SU-DHL-6 (cell line): ENCODE results near the gene HELZ2.

Experiments used
- H2AFZ ChIP-seq: fragments of 200-600 bp; sonication (generic); 2 replicates; pipeline ENCODE4 v1.6.1; 2014; ENCODE audit warnings: low read depth, mild to moderate bottlenecking, moderate library complexity, mixed read lengths, antibody characterized with exemption, low read length; ENCODE audit not compliant: severe bottlenecking
- H3F3A ChIP-seq: fragments of 200-600 bp; shearing (Covaris generic); 2 replicates; pipeline ENCODE4 v1.6.0; 2016; ENCODE audit warnings: antibody characterized with exemption, mild to moderate bottlenecking; ENCODE audit not compliant: insufficient read depth
- H3K27ac ChIP-seq: fragments of 200-600 bp; sonication (generic); 2 replicates; pipeline ENCODE4 v1.5.1; 2016; ENCODE audit warnings: low read depth, mild to moderate bottlenecking, low read length, moderate library complexity, mixed read lengths
- H3K27me3 ChIP-seq: fragments of 200-600 bp; sonication (generic), shearing (Covaris generic); 2 replicates; pipeline ENCODE4 v1.6.0; 2014; ENCODE audit warnings: mild to moderate bottlenecking, low read length
- H3K36me3 ChIP-seq: fragments of 200-600 bp; sonication (generic); 2 replicates; pipeline ENCODE4 v1.6.1; 2014; ENCODE audit warnings: mild to moderate bottlenecking, low read length, mixed read lengths
- H3K4me2 ChIP-seq: fragments of 300-600, 200-600 bp; shearing (Covaris generic), sonication (generic); 2 replicates; pipeline ENCODE4 v1.6.0; 2014; ENCODE audit warnings: low read length, low read depth, mild to moderate bottlenecking; ENCODE audit not compliant: poor library complexity, severe bottlenecking
- H3K4me3 ChIP-seq: fragments of 200-600 bp; sonication (generic); 2 replicates; pipeline ENCODE4 v1.5.1; 2014; ENCODE audit warnings: antibody characterized with exemption, low read length, mild to moderate bottlenecking, mixed read lengths; ENCODE audit not compliant: insufficient read depth, poor library complexity, severe bottlenecking
- H3K79me2 ChIP-seq: fragments of 200-600 bp; sonication (generic); 2 replicates; pipeline ENCODE4 v1.6.1; 2014; ENCODE audit warnings: mild to moderate bottlenecking, low read length, moderate library complexity; ENCODE audit not compliant: insufficient read depth
- H3K9ac ChIP-seq: fragments of 200-600 bp; sonication (generic); 2 replicates; pipeline ENCODE4 v1.7.0; 2014; ENCODE audit warnings: mild to moderate bottlenecking, low read length
- H3K9me2 ChIP-seq: fragments of 200-600 bp; sonication (generic); replicated peaks from 2 replicates; pipeline ENCODE4 v1.6.1; 2014; ENCODE audit warnings: low read length; ENCODE audit not compliant: insufficient read depth
- H3K9me3 ChIP-seq: fragments of 200-600 bp; sonication (generic); 2 replicates; pipeline ENCODE4 v1.6.1; 2014; ENCODE audit warnings: low read length, mixed read lengths; ENCODE audit not compliant: insufficient read depth
- H4K20me1 ChIP-seq: fragments of 200-600 bp; sonication (generic); 2 replicates; pipeline ENCODE4 v1.6.1; 2014; ENCODE audit warnings: low read depth, mild to moderate bottlenecking, antibody characterized with exemption, low read length, moderate library complexity, mixed read lengths
- CTCF ChIP-seq: fragments of 200-600 bp; sonication (generic); IDR thresholded peaks from one replicate; pipeline ENCODE4 v1.5.1; 2017; ENCODE audit warnings: antibody characterized with exemption, mild to moderate bottlenecking, low read length, moderate library complexity; ENCODE audit not compliant: insufficient read depth, poor library complexity, severe bottlenecking
- EZH2phosphoT487 ChIP-seq: fragments of 200-600 bp; sonication (generic), shearing (Covaris generic); conservative IDR thresholded peaks from 2 replicates; pipeline ENCODE4 v1.6.1; 2018; ENCODE audit warnings: mild to moderate bottlenecking, antibody characterized with exemption, low read length, moderate library complexity, mixed read lengths

HELZ2 gene

GRCh38 chr20:63538204-63539091 lies 35.6 kb downstream of the HELZ2 start:
- no peak overlapping the region for H3K27ac ChIP-seq
- no peaks in the 10 kb centered on the region for H3K27me3 ChIP-seq
- peak overlapping the region; percentile 56; the same call in 1 of the 2 replicates for H3K9ac ChIP-seq
- no peaks in the 10 kb centered on the region for H3K79me2 ChIP-seq
- no peak overlapping the region for H3K4me3 ChIP-seq
- TF ChIP-seq CTCF = no peak
- TF ChIP-seq EZH2phosphoT487 = no peak
- H3K9me2 ChIP-seq = no peaks in the 10 kb centered on the region
- H3F3A ChIP-seq = no peaks in the 10 kb centered on the region
- no peaks in the 10 kb centered on the region for H3K9me3 ChIP-seq
- no peaks in the 10 kb centered on the region for H4K20me1 ChIP-seq
- H3K4me2 ChIP-seq = peak overlapping the region; percentile 69
- no peak overlapping the region for H2AFZ ChIP-seq
- no peaks in the 10 kb centered on the region for H3K36me3 ChIP-seq

GRCh38 chr20:63537525-63538203 lies 36.4 kb downstream of the HELZ2 start:
- TF ChIP-seq EZH2phosphoT487 = no peak
- peak; percentile 89 for TF ChIP-seq CTCF
- Histone ChIP-seq H3K27me3 (no peaks in the 10 kb centered on the region), H3K79me2 (no peaks in the 10 kb centered on the region), H3K36me3 (no peaks in the 10 kb centered on the region), H4K20me1 (no peaks in the 10 kb centered on the region), H3K4me2 (peak overlapping the region; percentile 69), H3K27ac (peak overlapping the region; percentile 57), H3K4me3 (peak overlapping the region; percentile 43), H2AFZ (peak overlapping the region; percentile 88), H3F3A (no peaks in the 10 kb centered on the region), H3K9me2 (no peaks in the 10 kb centered on the region), H3K9ac (peak overlapping the region; percentile 56), H3K9me3 (no peaks in the 10 kb centered on the region)

- no peaks in the 10 kb centered on the region for H3K79me2 ChIP-seq
- no peaks in the 10 kb centered on the region for H3K9me3 ChIP-seq
- no peaks in the 10 kb centered on the region for H3K9me2 ChIP-seq
- peak within 1 kb of the TSS; percentile 88 for H2AFZ ChIP-seq
- peak within 1 kb of the TSS; percentile 56 for H3K9ac ChIP-seq
- H3K4me2 ChIP-seq = peak within 1 kb of the TSS; percentile 69
- no peaks in the 10 kb centered on the region for H4K20me1 ChIP-seq
- peak within 1 kb of the TSS; percentile 57 for H3K27ac ChIP-seq
- H3K4me3 ChIP-seq = peak within 1 kb of the TSS; percentile 43
- no peak for TF ChIP-seq CTCF
- TF ChIP-seq EZH2phosphoT487 = no peak
- H3F3A ChIP-seq = no peaks in the 10 kb centered on the region
- no peaks in the 10 kb centered on the region for H3K36me3 ChIP-seq
- no peaks in the 10 kb centered on the region for H3K27me3 ChIP-seq
Measured at GRCh38 chr20:63536997-63537524, 37.0 kb downstream of the HELZ2 start, which contains the start of gene PTK6. PTK6 (minus strand) TSS chr20:63537376; CDS start chr20:63537314, 62 bp downstream.
